Measurements from ENCODE around the gene SNX25.
"Not testable (repeated sequence)": the region's sequence is repeated elsewhere in the genome, so short reads cannot be mapped to it uniquely, and the experiment has no call there.

Gene SNX25

DNA sequence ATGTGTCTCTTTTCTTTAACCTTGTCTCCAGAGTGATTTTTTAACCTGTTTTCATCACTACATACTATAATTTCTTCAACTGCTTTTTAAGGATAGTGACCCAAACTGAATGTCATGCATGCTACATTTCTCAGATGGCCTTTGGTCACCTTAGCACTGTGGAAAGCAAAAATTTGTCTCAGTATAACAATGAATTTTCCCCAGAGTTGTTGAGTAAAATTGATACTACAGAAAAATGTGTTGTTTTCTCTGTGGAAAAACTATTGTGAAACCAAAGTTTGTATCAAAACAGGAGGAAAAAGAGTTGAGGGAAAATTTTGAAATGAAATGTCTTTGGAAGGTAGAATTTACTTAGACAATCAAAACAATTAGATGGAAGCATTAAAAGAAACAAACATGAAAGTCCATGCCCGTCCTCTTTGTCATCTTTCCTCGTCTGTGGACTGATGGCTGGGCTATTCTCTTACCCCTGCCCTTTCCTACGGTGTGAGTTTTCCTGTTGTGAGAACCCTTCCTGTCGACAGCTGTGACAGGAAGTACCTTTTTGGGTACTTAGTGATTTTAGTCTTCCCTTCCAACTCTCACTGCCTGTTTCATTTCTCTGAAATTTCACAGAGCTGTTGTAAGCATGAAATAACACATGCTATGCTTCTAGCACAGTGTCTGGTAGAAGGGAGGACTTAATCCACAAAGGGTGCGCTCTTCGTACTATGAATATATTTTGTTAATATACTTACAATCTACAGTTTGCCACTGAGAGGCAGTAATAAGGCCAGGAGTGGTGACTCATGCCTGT is 135.5 kb downstream of the SNX25 start:
- DNase-seq (ENCODE audit: low read depth), result no peak

- DNase-seq (ENCODE audit: low read depth), result no peak
Observed at GRCh38 chr4:185346975-185347601, 137.7 kb downstream of the SNX25 start.

DNA sequence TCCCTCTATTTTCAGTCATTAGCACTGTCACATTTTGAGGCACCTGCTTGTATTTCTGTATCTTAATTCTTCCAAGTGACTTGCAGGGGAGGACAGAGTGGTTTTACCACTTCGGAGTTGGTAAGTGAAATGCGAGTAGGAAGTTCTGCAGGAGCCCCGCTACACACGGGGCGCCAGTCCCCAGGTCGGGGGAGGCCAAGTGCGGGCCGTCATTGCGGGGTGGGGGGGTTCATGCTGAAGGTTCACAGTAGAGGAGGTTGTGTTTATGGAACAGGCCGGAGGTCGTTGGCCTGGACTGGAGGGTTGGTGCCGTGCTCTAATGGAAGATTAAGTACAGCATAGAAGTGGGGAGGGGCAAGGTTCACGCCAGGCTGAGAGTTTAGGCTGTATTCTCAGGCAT is 142.3 kb downstream of the SNX25 start:
- no peak for DNase-seq (ENCODE audit: low read depth)

DNA sequence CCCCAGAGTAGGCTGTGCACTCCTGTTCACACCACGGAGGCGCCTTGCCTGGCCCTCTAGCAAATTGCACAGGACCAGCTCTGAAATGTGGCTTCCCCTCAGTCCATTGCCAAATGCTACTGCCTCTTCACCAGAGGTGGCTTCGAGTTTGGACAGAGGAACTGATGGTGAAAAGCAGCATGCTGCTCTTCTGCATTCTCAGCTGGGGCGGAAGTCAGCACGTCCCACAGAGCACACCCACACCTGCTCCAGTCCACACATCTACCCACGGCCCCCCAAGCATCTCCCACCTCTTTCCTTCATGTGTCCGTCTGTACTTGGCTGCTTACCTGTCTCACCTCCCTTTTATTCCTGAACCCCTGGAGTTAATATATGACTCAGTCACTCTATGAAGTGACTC is 142.8 kb downstream of the SNX25 start:
- no peak for DNase-seq (ENCODE audit: low read depth)

- no peak for DNase-seq (ENCODE audit: low read depth)
Observed at GRCh38 chr4:185352741-185353140, 143.3 kb downstream of the SNX25 start.

GRCh38 chr4:185357211-185357610 is 147.8 kb downstream of the SNX25 start:
- no peak for DNase-seq (ENCODE audit: low read depth)

DNA sequence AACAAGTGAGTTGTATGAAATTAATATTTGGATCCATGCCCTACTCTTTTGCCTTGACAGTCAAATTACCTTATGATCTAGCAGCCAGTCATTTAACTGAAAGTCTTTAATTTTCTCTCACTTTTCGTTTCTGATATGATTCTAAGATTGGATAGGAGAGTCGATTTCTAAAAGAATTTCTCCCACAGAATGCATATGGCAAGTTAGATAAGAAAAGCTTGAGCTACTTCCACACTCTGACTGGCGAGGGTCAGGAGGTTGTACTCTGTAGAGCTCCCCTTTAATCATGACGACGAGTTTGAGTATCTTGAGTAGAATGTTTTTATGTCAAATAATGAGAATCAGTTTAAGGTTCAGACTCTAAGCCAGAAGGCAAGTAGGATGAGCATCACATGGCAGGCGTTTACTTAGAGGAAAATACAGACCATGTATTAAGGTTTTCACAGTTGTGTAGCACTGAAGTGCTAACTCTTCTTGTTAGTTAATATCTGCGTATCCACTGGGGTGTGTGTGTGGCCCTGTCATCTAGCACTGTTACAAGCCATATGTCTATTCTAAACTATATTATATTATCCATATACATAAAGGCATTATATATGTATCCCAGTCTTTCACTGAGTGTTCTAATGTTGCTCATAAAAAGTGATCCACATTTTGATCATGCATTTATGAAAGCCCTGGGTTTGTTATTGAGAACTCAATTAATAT is 148.5 kb downstream of the SNX25 start:
- DNase-seq (ENCODE audit: low read depth), result peak; percentile 25

GRCh38 chr4:185358514-185358913 is 149.1 kb downstream of the SNX25 start:
- peak; percentile 7 for DNase-seq (ENCODE audit: low read depth)

DNA sequence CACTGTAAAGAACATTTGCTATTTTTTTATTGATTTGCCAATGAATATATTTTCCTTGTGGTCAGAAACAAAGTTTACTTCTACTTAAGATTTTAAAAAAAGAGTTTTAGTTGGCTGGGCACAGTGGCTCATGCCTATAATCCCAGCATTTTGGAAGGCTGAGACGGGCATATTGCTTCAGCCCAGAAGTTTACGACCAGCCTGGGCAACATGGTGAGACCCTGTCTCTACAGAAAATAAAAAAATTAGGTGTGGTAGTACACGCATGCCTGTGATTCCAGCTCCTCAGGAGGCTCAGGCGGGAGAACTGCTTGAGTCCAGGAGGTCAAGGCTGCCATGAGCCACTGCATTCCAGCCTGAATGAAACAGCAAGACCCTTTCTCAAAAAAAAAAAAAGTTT is 149.6 kb downstream of the SNX25 start:
- no peak for DNase-seq (ENCODE audit: low read depth)

GRCh38 chr4:185359767-185360446 is 150.5 kb downstream of the SNX25 start:
- DNase-seq (ENCODE audit: low read depth), result no peak

GRCh38 chr4:185361872-185362271 is 152.5 kb downstream of the SNX25 start:
- DNase-seq (ENCODE audit: low read depth), result no peak

DNA sequence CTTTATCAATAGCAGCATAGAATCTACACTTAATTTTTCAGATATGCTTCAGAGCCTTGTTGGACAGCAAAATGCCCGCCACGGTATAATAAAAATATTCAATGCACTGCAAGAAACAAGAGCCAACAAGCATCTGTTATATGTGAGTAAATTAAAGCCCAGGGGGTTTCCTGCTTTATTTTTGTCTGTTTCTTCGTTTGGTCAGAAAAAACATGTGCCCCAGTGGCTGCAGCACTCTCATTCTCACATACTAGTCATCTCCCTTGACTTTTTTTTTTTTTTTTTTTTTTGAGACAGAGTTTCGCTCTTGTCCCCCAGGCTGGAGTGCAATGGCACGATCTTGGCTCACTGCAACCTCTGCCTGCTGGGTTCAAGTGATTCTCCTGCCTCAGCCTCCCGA is 153.2 kb downstream of the SNX25 start:
- DNase-seq (ENCODE audit: low read depth), result not testable (repeated sequence)

DNA sequence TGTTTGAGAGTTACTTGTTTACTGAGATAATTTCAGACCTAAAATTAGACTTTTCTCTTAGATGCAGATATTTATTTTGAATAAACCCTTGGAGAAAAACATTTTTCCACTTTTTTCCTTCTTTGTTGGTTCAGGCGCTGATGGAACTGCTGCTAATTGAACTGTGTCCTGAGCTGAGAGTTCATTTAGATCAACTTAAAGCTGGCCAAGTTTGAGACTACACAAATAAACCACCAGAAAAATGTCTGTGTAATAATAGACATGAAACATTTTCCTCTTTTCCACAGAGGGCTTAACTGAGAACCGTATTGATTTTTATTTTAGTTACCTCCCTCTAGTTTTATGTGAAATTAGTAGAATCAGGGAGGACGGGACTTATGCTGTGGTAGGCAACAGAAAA is 153.9 kb downstream of the SNX25 start:
- DNase-seq (ENCODE audit: low read depth), result no peak

DNA sequence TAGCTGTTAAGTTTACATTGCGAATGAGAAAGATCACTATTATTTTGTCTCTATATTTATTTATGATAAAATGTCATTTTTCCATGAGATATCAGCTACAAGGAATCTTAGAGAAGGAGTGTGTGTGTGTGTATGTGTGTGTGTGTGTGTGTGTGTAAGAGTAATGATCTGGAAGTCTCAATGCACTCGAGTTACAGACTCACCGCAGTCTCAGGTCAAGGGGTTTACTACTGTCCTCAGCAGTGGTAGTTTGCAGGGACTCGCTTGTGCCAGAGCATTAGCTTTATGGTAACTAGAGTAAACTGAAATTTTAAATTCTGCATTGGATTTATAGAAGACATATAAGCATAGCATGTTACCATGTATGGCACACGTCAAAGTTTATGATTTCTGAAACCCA is 155.5 kb downstream of the SNX25 start:
- DNase-seq (ENCODE audit: low read depth), result no peak

GRCh38 chr4:185369731-185370130 is 160.3 kb downstream of the SNX25 start:
- DNase-seq (ENCODE audit: low read depth), result no peak

DNA sequence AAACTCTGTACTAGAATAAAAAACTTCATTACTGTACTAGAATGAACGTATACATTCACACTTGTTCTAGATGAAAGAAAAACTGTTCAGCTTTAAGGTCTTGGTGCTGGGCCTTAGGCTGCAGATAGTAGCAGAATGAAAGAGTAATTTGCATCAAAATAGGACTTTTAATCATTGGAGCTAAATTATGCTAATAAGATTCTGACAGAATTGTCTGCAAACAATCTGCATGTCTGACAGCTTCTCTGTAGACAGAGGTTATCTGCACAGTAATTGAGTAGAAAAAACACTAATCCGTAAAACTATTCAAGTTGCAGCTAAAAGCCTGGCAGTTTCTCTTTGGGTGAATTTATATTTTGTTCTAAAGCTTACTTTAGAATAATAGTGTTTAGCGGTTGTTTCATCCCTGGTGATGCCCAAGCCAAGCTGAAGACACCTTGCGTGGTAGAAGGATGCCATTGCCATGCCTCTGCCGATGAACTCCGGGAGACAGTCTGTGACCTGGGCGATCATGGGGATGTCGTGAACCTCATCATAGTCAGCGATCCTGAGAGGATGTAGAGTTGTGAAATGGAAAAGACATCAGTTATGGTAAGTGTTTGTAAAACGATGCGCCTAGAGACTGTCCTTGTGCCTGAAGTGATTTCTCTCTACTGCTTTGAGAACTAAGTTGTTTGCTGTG is 161.0 kb downstream of the SNX25 start:
- no peak for DNase-seq (ENCODE audit: low read depth)

- DNase-seq (ENCODE audit: low read depth), result no peak
Observed at GRCh38 chr4:185371702-185372101, 162.3 kb downstream of the SNX25 start.

- DNase-seq (ENCODE audit: low read depth), result no peak
Observed at GRCh38 chr4:185374027-185374426, 164.6 kb downstream of the SNX25 start.

DNA sequence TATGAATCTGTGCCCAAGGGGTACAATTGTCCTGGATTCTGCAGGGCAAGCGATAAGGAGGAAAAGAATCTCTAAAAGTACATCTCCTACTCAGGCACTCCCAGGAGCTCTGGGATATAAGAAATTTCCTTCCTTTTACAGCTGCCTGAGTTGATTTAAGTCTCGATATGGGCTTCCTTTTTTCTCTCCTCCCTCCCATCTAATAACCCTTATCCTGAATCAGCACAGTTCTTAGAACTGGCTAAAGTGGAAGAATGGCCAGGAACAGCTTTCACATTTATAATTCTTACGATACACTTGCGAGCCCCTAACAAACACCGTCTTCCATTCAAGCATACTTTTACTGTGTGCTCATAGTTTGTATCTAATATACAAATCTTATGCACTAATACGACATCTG is 165.2 kb downstream of the SNX25 start:
- DNase-seq (ENCODE audit: low read depth), result no peak

- DNase-seq (ENCODE audit: low read depth), result no peak
Observed at GRCh38 chr4:185378264-185378663, 168.9 kb downstream of the SNX25 start.

DNA sequence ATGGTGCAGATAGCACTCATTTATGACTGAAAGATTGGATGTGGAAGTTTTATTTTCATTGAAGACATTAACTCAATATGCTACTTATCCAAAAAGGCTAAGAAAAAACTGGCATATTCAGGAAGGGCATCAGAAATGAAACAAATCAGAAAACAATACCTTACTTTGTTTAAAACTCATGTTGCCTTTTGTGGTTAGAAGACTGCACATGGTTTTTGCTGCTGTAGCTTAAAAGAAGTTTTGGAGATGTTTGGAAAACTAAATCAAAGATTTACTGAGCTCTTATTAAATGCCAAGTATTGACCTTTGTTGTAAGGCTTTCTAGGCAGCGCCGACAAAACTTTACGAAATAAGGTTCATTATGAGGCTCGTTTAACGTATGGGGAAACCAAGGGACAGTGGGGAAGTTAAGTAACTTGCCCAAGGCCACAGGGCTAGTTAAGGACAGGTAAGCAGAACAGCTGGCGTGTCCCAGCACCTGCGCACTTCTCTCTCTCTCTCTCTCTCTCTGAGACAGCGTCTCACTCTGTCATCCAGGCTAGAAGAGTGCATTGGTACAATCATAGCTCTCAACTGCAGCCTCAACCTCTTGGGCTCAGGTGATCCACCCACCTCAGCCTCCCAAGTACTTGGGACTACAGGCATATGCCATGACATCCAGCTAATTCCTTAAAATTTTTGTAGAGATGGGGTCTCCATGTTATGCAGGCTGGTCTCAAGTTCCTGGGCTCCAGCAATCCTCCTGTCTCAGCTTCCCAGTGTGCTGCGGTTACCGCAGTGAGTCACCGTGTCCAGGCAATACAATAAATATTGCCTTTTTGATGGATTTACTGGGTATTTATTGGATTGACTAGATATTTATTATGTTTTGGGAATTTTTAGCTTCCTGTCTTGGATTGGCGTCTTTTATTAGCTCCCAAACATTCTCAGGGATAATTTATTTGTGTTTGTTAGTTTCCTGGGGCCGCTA is 170.2 kb downstream of the SNX25 start:
- no peak for DNase-seq (ENCODE audit: low read depth)
